Measurements from ENCODE around the gene SULT6B1. TPM values are rescaled to one million over a fixed set of nuclear protein-coding genes. Genes with fewer than 3 reads are reported as not detected.

Gene SULT6B1
- total RNA-seq, 3 donors from 2014 or later (not counting 1 experiment from before 2014, with no cell fraction given): not detected

DNA sequence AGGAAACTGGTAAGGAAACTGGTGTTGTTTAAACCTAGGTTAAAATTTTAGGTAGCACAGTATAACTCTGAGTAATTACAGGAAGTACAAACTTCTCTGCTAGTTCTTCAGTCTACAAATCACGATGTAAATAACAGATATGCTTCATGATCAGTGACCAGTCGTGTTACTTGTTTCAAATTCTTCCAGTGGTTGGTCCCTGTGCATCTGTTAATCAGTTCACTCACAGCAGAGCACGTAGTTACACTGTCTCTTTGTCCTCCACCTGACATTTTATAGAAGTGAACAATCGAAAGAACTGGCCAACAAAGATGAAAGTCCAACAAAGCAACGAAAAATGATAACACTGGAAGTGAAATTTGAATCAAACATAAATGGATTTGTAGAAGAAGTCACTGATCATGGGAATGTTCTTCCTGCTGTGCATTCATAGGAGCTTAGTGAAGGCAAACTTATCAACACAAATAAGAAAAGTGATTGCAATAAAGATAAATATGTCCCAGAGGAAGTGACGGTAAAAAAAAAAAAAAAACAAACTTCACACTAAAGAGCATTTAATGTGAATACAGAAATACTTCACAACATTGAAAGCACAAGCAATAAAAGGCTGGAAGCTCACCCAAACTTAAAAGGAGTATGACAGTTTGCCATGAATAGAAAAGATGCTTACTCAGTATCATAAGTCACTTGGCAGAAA, 38.7 kb downstream of the SULT6B1 start:
- Histone ChIP-seq H3K9me3 (ENCODE audit: control insufficient read depth, insufficient read depth, low read length) (no peaks in the 10 kb centered on the region), H3K27ac (ENCODE audit: low read length) (no peak overlapping the region), H3K36me3 (ENCODE audit: control insufficient read depth, insufficient read depth, low read length) (peaks cover 34% of the 10 kb centered on the region), H3K27me3 (ENCODE audit: control insufficient read depth, insufficient read depth, low read length) (no peaks in the 10 kb centered on the region), H3K4me1 (ENCODE audit: control insufficient read depth, insufficient read depth, low read length) (no peaks in the 10 kb centered on the region), H3K4me3 (ENCODE audit: low read length) (no peak overlapping the region)
- 40% methylated on average over 5 of the region's 6 CpGs for WGBS (ENCODE audit: insufficient coverage)
- peak in 1 of 2 donors; percentile 46 for DNase-seq
- H3K4me3 Mint-ChIP-seq: peak overlapping the region; percentile 79
- H3K9me3 Mint-ChIP-seq: no peaks in the 10 kb centered on the region
- ATAC-seq: peak; percentile 82 to 90 (median 89)
- peaks cover 30 to 39% of the 10 kb centered on the region in 2 donors for H3K4me1 Mint-ChIP-seq
- H3K27ac Mint-ChIP-seq: peak overlapping the region; percentile 88 to 89
- peaks cover 8% of the 10 kb centered on the region for H3K36me3 Mint-ChIP-seq
- H3K27me3 Mint-ChIP-seq (ENCODE audit: low read depth in 2 of 2): no peaks in the 10 kb centered on the region
- intact Hi-C loops (cut with micrococcal nuclease): loop anchor here (10.0 kb wide), 1 partner anchor 725 kb away; no protein-coding TSS in a partner anchor
- TF ChIP-seq, protein P1, sequence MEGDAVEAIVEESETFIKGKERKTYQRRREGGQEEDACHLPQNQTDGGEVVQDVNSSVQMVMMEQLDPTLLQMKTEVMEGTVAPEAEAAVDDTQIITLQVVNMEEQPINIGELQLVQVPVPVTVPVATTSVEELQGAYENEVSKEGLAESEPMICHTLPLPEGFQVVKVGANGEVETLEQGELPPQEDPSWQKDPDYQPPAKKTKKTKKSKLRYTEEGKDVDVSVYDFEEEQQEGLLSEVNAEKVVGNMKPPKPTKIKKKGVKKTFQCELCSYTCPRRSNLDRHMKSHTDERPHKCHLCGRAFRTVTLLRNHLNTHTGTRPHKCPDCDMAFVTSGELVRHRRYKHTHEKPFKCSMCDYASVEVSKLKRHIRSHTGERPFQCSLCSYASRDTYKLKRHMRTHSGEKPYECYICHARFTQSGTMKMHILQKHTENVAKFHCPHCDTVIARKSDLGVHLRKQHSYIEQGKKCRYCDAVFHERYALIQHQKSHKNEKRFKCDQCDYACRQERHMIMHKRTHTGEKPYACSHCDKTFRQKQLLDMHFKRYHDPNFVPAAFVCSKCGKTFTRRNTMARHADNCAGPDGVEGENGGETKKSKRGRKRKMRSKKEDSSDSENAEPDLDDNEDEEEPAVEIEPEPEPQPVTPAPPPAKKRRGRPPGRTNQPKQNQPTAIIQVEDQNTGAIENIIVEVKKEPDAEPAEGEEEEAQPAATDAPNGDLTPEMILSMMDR (IDR thresholded peaks at IDR 0.05): no peak

DNA sequence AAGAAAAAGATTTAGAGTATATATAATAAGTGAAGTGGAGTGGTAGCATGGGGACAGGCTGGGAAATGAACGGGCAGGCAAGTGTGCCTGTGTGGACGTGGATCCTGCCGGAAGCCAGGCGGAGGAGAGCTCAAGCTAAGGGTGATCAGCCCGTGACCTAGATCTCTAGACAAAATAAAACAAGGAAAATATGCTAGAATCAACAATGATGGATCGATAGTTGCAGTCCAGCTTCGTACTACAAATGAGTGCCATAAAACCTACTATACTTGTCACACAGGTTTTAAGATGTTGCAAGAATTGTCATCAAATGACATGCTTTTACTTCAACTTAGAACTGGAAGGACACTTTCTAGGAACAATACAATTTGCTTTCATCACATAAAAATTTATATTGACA, 40.1 kb downstream of the SULT6B1 start:
- H3K4me3 ChIP-seq (ENCODE audit: low read length): no peak overlapping the region
- H3K9me3 ChIP-seq (ENCODE audit: control insufficient read depth, insufficient read depth, low read length): no peaks in the 10 kb centered on the region
- TF ChIP-seq, protein P1 (IDR thresholded peaks at IDR 0.05): no peak
- intact Hi-C loops (cut with micrococcal nuclease): no loop called here
- DNase-seq (no peak), ATAC-seq (no peak)
- H3K4me1 Mint-ChIP-seq: peaks cover 26 to 32% of the 10 kb centered on the region in 2 donors
- no peaks in the 10 kb centered on the region for H3K27me3 ChIP-seq (ENCODE audit: control insufficient read depth, insufficient read depth, low read length)
- no peak overlapping the region for H3K4me3 Mint-ChIP-seq
- 95% methylated on average over 7 of the region's 7 CpGs for WGBS (ENCODE audit: insufficient coverage)
- H3K9me3 Mint-ChIP-seq: no peaks in the 10 kb centered on the region
- H3K36me3 Mint-ChIP-seq: peaks cover 10% of the 10 kb centered on the region
- no peak overlapping the region for H3K27ac ChIP-seq (ENCODE audit: low read length)
- peaks cover 40% of the 10 kb centered on the region for H3K36me3 ChIP-seq (ENCODE audit: control insufficient read depth, insufficient read depth, low read length)
- H3K27me3 Mint-ChIP-seq (ENCODE audit: low read depth in 2 of 2): no peaks in the 10 kb centered on the region
- peak overlapping the region; percentile 33 to 56 for H3K27ac Mint-ChIP-seq
- no peaks in the 10 kb centered on the region for H3K4me1 ChIP-seq (ENCODE audit: control insufficient read depth, insufficient read depth, low read length)

DNA sequence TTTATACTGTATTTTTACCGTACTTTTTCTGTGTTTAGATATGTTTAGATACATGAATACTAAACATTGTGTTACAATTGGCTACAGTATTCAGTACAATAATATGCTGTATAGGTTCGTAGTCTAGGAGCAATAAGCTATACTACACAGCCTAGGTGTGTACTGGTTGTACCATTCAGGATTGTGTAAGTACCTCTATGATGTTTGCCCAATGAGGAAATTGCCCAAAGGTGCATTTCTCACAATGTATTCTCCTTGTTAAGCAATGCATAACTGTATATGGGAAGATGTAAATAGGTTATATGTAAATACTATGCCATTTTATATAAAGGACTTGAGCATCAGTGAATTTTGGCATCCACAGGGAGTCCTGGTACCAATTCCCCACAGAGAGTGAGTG, 42.4 kb downstream of the SULT6B1 start:
- peaks cover 44% of the 10 kb centered on the region for H3K36me3 ChIP-seq (ENCODE audit: control insufficient read depth, insufficient read depth, low read length)
- H3K36me3 Mint-ChIP-seq: peaks cover 14% of the 10 kb centered on the region

More for the DNA sequence above, 42.4 kb downstream of the SULT6B1 start:
- Histone ChIP-seq H3K4me1 (ENCODE audit: control insufficient read depth, insufficient read depth, low read length) (no peaks in the 10 kb centered on the region), H3K9me3 (ENCODE audit: control insufficient read depth, insufficient read depth, low read length) (no peaks in the 10 kb centered on the region), H3K27me3 (ENCODE audit: control insufficient read depth, insufficient read depth, low read length) (no peaks in the 10 kb centered on the region), H3K4me3 (ENCODE audit: low read length) (no peak overlapping the region), H3K27ac (ENCODE audit: low read length) (no peak overlapping the region)
- WGBS (ENCODE audit: insufficient coverage): 100% methylated on average over 1 of the region's 2 CpGs
- Mint-ChIP-seq H3K4me3 (no peak overlapping the region), H3K27me3 (ENCODE audit: low read depth in 2 of 2) (no peaks in the 10 kb centered on the region), H3K4me1 (peaks cover 13 to 27% of the 10 kb centered on the region in 2 donors), H3K9me3 (no peaks in the 10 kb centered on the region), H3K27ac (no peak overlapping the region)
- ATAC-seq: no peak
- TF ChIP-seq, protein P1 (IDR thresholded peaks at IDR 0.05): no peak
- DNase-seq: no peak
- intact Hi-C loops (cut with micrococcal nuclease): no loop called here

Measured in natural killer cell (primary cell).